Fibroblast of peridontal ligament (primary cell): Measurements from ENCODE around the gene GOLPH3.
"Not testable (repeated sequence)": the region's sequence is repeated elsewhere in the genome, so short reads cannot be mapped to it uniquely, and the experiment has no call there.

Experiments used
- DNase-seq: peaks from one replicate; pipeline ENCODE4 v3.0.0-alpha.2; 2010; ENCODE audit errors: extremely low read depth

Gene GOLPH3

GRCh38 chr5:32174011-32174870, at the start of gene GOLPH3:
TSS of gene GOLPH3 (minus strand) at chr5:32174319. CDS start at chr5:32174034, 285 bp downstream.
- peak; percentile 77 for DNase-seq

- DNase-seq, result no peak
Observed at GRCh38 chr5:32222723-32223470, 48.8 kb upstream of the GOLPH3 start.

- peak; percentile 34 for DNase-seq
Observed at GRCh38 chr5:32217886-32218396, 43.8 kb upstream of the GOLPH3 start.

- DNase-seq, result not testable (repeated sequence)
Observed at GRCh38 chr5:32214344-32214743, 40.2 kb upstream of the GOLPH3 start.

GRCh38 chr5:32210151-32210550, 36.0 kb upstream of the GOLPH3 start:
- DNase-seq, result no peak

GRCh38 chr5:32208837-32209236, 34.7 kb upstream of the GOLPH3 start:
- not testable (repeated sequence) for DNase-seq

GRCh38 chr5:32207355-32207634, 33.2 kb upstream of the GOLPH3 start:
- DNase-seq, result no peak

GRCh38 chr5:32206509-32207354, 32.6 kb upstream of the GOLPH3 start:
- DNase-seq, result no peak

GRCh38 chr5:32206053-32206452, 31.9 kb upstream of the GOLPH3 start:
- DNase-seq, result no peak

GRCh38 chr5:32202394-32202793, 28.3 kb upstream of the GOLPH3 start:
- DNase-seq, result peak; percentile 98

- peak; percentile 30 for DNase-seq
Observed at GRCh38 chr5:32201122-32201753, 27.1 kb upstream of the GOLPH3 start.

GRCh38 chr5:32197032-32197431, 22.9 kb upstream of the GOLPH3 start:
- peak; percentile 65 for DNase-seq

GRCh38 chr5:32195265-32195664, 21.1 kb upstream of the GOLPH3 start:
- DNase-seq, result no peak

GRCh38 chr5:32193591-32193990, 19.5 kb upstream of the GOLPH3 start:
- peak; percentile 75 for DNase-seq

- DNase-seq, result peak; percentile 96
Observed at GRCh38 chr5:32190095-32190494, 16.0 kb upstream of the GOLPH3 start.

GRCh38 chr5:32187675-32188074, 13.6 kb upstream of the GOLPH3 start:
- DNase-seq, result no peak

- DNase-seq, result no peak
Observed at GRCh38 chr5:32182463-32183063, 8.4 kb upstream of the GOLPH3 start.

- peak; percentile 70 for DNase-seq
Observed at GRCh38 chr5:32173267-32174010, 680 bp downstream of the GOLPH3 start.

GRCh38 chr5:32172923-32173266, 1.2 kb downstream of the GOLPH3 start:
- DNase-seq, result no peak

GRCh38 chr5:32172186-32172911, 1.8 kb downstream of the GOLPH3 start:
- DNase-seq, result peak; percentile 38
